HG03025 (cell line): ENCODE results near the gene CENPF.
"Not testable (repeated sequence)": the region's sequence is repeated elsewhere in the genome, so short reads cannot be mapped to it uniquely, and the experiment has no call there.

Source experiments
- ATAC-seq: cut with Tn5 transposase; IDR thresholded peaks from one replicate; pipeline ENCODE4 v1.9.1; 2021; ENCODE audit warnings: mild to moderate bottlenecking, moderate library complexity; ENCODE audit not compliant: unreplicated experiment, low FRiP score

Gene CENPF

DNA sequence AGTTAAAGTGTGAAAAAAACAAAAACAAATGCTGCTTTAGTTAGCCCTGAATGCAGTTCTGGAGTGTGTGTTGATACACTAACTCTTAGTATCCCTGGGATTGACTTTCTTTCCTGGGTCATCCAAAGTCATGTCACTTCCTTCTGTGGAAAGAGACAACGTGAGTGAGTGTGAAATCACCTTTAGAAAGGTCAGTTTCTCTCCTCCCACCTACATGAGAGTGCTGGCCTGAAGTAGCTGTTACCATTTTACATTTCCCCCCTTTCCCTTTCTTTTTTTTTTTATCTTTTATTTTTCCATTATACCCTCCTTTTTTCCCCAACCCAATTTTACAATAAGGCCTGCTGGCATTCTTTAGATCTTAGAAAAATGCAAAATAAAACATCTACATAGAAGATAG, 55.2 kb downstream of the CENPF start:
- ATAC-seq: no peak

DNA sequence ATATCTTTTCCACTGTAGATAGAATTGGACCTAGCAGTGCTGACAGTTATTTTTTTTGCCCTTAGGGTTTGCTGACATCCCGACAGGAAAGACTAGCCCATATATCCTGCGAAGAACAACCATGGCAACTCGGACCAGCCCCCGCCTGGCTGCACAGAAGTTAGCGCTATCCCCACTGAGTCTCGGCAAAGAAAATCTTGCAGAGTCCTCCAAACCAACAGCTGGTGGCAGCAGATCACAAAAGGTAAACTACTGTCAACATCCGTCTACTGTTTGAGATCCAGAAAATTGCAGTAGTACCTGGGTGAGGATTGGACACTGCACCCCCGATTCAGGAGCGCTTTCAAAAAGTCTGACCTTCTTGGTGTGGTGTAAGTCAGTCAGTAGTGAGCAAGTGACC, 55.8 kb downstream of the CENPF start:
- ATAC-seq: no peak

DNA sequence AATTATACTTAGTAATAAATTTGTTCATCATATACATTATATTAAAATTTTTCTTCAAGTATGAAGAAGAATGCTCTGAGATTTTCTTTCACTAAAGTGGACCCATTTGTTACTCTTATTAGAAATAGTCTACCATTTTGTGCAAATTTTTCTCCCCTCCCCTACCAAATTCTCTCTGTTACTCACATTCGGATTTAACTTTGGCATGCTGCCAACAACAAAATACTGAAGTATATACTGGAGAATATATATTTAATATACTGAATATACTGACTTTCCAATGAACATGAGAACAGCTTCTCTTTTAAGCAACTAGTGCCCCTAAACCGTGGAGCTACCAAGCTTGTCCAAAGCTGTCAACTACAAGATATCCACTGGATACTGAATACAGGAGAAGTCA, 57.2 kb downstream of the CENPF start:
- ATAC-seq: no peak

DNA sequence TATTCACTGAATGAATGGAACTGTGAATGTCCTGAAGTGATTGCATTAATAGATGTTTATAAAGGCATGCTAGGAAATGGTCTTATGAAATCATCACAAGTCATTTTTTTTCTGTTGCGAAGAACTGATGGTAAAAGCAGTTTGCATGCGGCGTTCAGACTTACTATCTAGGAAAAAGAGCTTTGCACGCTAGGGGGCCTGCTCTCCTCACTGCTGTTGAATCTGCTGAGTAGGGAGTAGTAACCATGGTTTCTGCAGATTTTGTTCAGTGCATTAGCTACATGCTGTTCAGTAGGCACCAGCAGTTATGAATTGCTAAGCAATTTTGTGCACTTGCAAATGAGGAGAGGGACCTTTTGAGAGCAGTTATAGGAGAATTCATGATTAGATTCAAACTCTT, 57.9 kb downstream of the CENPF start:
- no peak for ATAC-seq

DNA sequence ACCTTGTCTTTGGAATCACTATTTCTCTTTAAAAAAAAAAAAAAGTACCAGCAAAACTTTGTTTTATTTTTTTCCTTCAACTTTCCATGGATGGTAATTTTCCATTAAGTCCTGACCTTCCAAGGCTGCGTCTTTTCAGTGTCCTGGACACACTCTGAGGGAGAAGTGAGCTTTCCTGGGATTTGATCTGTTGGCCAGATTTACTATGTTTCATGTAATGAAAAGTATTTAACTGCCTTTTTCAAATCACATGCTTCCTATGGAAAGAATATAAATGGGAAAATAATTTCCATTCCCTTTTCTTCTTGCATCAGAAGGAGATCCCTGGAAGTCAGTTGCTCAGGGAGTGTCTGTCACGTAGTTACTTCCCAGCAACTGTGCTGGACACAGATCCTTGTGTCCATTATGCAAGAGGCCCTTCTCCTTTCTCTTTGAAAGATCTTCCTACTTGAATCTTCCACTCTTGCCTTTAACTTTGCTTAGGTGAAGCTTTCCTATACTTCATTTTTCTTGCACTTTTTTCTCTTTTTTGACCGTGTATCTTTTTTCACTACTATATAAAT, 59.3 kb downstream of the CENPF start:
- ATAC-seq: no peak

DNA sequence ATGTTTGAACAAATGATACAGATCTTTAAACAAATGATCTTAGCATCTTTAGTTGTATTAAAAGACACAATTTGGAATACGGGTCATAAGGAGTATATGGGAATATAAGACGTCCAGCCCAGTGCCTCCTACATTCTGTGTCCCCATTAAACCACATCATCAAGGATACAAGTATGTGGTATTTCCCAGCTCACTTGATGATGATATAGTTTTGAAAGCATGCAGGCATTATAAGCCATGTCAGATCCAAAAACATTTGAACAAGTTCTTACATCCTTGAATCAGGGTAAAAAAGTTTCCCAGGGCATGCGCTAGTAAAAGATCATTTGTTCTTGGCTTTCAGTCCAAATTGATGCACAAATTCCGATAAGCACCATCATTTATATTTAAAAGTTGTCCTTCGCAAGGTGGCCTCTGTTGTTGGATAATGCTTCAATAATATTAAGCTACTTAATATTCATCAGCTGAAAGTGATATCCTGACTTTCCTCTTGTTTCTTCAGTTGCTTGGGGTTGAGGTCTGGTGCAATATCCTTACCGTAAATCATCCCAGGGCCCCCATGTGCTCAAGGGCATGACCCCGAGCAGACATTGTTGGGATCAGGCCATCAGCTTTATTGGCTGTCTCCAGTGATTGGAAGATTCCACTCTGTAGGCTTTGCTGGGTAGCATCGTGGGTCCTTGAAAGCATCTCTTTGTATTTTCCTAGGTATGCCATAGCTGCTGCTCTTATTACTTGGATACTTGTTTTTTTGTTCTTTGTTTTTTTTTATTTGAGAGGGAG, 61.8 kb downstream of the CENPF start:
- no peak for ATAC-seq

GRCh38 chr1:214665606-214666110, 62.7 kb downstream of the CENPF start:
- no peak for ATAC-seq

GRCh38 chr1:214666674-214667073, 63.7 kb downstream of the CENPF start:
- no peak for ATAC-seq

DNA sequence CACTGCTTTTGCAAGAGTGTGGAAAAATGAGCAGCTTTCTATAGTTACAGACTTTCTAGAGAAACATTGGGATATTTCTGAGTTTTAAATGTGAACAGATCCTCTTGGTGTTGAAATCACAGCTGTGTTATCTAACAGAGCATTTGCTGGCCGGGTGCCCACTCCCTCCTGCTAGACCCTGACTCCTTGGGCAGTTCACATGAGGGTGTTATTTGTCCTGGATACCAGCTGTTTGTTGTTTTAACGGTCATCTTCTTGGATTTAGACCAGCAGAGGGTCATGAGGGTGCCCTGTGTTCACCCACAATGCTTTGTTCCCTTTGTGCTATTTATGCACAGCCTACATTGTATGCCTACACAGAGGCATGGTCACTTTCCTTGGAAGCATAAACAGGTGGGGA, 67.1 kb downstream of the CENPF start:
- ATAC-seq: no peak

- not testable (repeated sequence) for ATAC-seq
Observed at GRCh38 chr1:214673029-214673428, 70.0 kb downstream of the CENPF start.

GRCh38 chr1:214673576-214673975, 70.6 kb downstream of the CENPF start:
- no peak for ATAC-seq

- ATAC-seq: not testable (repeated sequence)
Observed at GRCh38 chr1:214675524-214675923, 72.5 kb downstream of the CENPF start.

- ATAC-seq: no peak
Observed at GRCh38 chr1:214676747-214677146, 73.8 kb downstream of the CENPF start.

- no peak for ATAC-seq
Observed at GRCh38 chr1:214677945-214678344, 75.0 kb downstream of the CENPF start.

- ATAC-seq: no peak
Observed at GRCh38 chr1:214678386-214678785, 75.4 kb downstream of the CENPF start.

GRCh38 chr1:214683621-214684020, 80.6 kb downstream of the CENPF start:
- ATAC-seq: no peak

DNA sequence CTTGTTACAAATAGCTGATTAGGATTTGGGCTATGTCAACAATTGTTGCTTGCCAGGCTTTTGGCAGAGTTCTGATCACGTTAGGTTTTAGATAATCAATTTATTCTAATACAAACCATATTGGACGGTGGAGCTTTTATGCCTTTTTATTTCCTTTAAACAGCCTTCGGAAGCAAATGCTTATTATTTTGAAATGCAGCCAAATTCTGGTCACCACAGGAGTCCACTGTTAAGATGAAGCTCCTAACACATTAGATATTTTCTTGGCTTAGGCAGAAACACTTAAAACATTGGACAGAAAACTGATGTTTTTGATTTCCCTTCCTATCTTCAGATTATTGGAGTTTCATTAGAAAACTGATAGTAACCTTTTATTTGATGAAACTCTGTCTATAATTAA, 82.9 kb downstream of the CENPF start:
- ATAC-seq: no peak

DNA sequence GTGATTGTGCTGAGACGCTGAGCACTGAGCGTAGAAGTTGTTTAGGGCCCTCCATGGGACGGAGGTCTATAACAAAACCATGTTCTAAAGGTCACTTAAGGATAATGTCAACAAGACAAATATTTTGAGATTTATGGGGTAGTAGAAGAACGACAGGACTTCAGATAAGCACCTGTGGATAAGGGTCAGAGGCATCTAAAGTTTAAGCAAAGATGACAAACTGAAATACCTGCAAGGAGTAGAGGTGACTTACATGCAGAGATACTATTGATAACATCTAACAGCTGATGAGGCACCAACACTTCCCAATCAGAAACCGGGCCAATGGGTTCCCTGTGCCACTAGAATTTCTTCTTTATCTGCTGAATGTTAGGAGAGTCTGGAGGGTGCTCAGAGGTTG, 83.5 kb downstream of the CENPF start:
- no peak for ATAC-seq

GRCh38 chr1:214688891-214689290, 85.9 kb downstream of the CENPF start:
- no peak for ATAC-seq

DNA sequence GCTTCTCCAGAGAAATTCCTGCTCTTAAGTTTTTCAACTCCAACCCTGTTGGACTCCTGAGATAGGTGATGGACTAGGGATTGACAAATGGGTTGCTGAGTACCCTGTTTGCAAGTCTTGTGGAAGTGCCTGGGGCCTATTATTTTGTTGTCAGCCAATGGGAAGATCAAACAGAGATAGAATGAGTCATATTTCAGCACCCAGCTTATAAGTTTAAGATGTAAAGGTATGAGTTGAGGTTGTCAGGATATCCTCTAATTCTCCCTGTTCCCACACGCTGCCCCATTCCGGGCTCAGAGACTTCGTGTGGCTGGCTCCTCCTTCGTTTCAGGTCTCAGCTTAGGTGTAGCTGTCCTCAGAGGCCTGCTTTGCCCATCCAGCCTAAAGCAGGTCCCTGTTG, 91.8 kb downstream of the CENPF start:
- ATAC-seq: no peak

- ATAC-seq: no peak
Observed at GRCh38 chr1:214698559-214698958, 95.6 kb downstream of the CENPF start.

DNA sequence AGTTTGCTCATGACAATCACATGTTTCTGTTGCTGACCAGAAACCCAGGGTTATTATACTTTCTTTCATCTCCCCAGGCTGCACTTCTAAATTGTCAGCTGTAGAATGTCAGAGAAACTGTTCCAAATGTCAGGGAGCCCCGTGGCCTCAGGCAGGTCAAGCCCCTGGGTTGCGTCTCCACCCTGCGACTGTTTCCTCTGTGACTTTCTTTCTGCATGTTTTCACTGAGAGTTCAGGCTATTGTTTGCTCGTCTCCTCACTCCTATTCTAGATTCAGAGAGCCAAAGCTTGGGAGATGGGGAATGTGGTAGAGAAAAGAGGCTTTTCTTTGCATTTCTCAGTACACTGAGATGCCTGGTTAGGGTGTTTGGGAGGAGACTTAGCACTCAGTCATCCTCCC, 97.4 kb downstream of the CENPF start:
- ATAC-seq: no peak
